ENCODE measurements around the gene CUBN. TPM values are rescaled to one million over a fixed set of nuclear protein-coding genes. Genes with fewer than 3 reads are reported as not detected.

CUBN gene
- total RNA-seq, 1 experiment from 2014 or later: 1.3 TPM

GRCh38 chr10:16945593-16945992 is 184.0 kb downstream of the CUBN start:
- no TSS peak for BruUV-seq (replicated peaks)
- in situ Hi-C loops (cut with HindIII; ENCODE audit: low pct_unique_long_range_greater_than_20kb, low sequenced_read_pairs) (no loop called here), intact Hi-C loops (cut with micrococcal nuclease; ENCODE audit: unreplicated experiment) (no loop called here)
- CTCF ChIA-PET: no interaction called here
- Histone ChIP-seq H3K36me3 (ENCODE audit: control insufficient read depth, insufficient read depth, low read length) (no peaks in the 10 kb centered on the region), H3K27me3 (ENCODE audit: control insufficient read depth, insufficient read depth, low read length) (no peaks in the 10 kb centered on the region), H3K4me1 (ENCODE audit: control insufficient read depth, insufficient read depth, low read length) (peaks cover 21% of the 10 kb centered on the region), H3K4me3 (ENCODE audit: low read depth in 2 of 2, low read length in 2 of 2) (no peak overlapping the region), H3K27ac (ENCODE audit: low read length) (peak overlapping the region; percentile 92; the same call in 1 of the 2 replicates), H3K9me3 (ENCODE audit: control insufficient read depth, insufficient read depth, low read depth, low read length) (no peaks in the 10 kb centered on the region)
- POLR2A ChIA-PET: no interaction called here
- ATAC-seq: no peak
- DNase-seq (ENCODE audit: low read depth, low spot score): no peak
- TF ChIP-seq POLR2AphosphoS5 (IDR thresholded peaks at IDR 0.05; ENCODE audit: low read depth, low read length): no peak
- no peak for TF ChIP-seq CTCF (IDR thresholded peaks at IDR 0.05)
- no peak for TF ChIP-seq SIN3A (IDR thresholded peaks at IDR 0.05; ENCODE audit: borderline replicate concordance, insufficient read depth, low read depth, low read length)
- no peak for TF ChIP-seq TCF7L2 (IDR thresholded peaks at IDR 0.05; ENCODE audit: low read depth, low read length)

GRCh38 chr10:16944986-16945385 is 184.6 kb downstream of the CUBN start:
- no peak for ATAC-seq
- Histone ChIP-seq H3K27me3 (ENCODE audit: control insufficient read depth, insufficient read depth, low read length) (no peaks in the 10 kb centered on the region), H3K36me3 (ENCODE audit: control insufficient read depth, insufficient read depth, low read length) (no peaks in the 10 kb centered on the region), H3K4me1 (ENCODE audit: control insufficient read depth, insufficient read depth, low read length) (peaks cover 21% of the 10 kb centered on the region), H3K27ac (ENCODE audit: low read length) (peak overlapping the region; percentile 92; the same call in 1 of the 2 replicates), H3K9me3 (ENCODE audit: control insufficient read depth, insufficient read depth, low read depth, low read length) (no peaks in the 10 kb centered on the region), H3K4me3 (ENCODE audit: low read depth in 2 of 2, low read length in 2 of 2) (no peak overlapping the region)
- POLR2A ChIA-PET: interaction anchor here (0.6 kb wide), 1 partner anchor 30 kb away, joined by 3 read pairs; no protein-coding TSS in a partner anchor
- DNase-seq (ENCODE audit: low read depth, low spot score): no peak
- CTCF ChIA-PET: interaction anchor here (0.7 kb wide), 1 partner anchor 312 kb away, joined by 3 read pairs; no protein-coding TSS in a partner anchor
- TF ChIP-seq POLR2AphosphoS5 (IDR thresholded peaks at IDR 0.05; ENCODE audit: low read depth, low read length) (no peak), SIN3A (IDR thresholded peaks at IDR 0.05; ENCODE audit: borderline replicate concordance, insufficient read depth, low read depth, low read length) (no peak), TCF7L2 (IDR thresholded peaks at IDR 0.05; ENCODE audit: low read depth, low read length) (no peak), CTCF (IDR thresholded peaks at IDR 0.05) (no peak)
- TF ChIP-seq, protein P1, sequence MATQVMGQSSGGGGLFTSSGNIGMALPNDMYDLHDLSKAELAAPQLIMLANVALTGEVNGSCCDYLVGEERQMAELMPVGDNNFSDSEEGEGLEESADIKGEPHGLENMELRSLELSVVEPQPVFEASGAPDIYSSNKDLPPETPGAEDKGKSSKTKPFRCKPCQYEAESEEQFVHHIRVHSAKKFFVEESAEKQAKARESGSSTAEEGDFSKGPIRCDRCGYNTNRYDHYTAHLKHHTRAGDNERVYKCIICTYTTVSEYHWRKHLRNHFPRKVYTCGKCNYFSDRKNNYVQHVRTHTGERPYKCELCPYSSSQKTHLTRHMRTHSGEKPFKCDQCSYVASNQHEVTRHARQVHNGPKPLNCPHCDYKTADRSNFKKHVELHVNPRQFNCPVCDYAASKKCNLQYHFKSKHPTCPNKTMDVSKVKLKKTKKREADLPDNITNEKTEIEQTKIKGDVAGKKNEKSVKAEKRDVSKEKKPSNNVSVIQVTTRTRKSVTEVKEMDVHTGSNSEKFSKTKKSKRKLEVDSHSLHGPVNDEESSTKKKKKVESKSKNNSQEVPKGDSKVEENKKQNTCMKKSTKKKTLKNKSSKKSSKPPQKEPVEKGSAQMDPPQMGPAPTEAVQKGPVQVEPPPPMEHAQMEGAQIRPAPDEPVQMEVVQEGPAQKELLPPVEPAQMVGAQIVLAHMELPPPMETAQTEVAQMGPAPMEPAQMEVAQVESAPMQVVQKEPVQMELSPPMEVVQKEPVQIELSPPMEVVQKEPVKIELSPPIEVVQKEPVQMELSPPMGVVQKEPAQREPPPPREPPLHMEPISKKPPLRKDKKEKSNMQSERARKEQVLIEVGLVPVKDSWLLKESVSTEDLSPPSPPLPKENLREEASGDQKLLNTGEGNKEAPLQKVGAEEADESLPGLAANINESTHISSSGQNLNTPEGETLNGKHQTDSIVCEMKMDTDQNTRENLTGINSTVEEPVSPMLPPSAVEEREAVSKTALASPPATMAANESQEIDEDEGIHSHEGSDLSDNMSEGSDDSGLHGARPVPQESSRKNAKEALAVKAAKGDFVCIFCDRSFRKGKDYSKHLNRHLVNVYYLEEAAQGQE (IDR thresholded peaks at IDR 0.05; ENCODE audit: insufficient read depth in 1 of 2, low read depth in 2 of 2, low read length in 1 of 2): no peak
- no TSS peak for BruUV-seq (replicated peaks)
- in situ Hi-C loops (cut with HindIII; ENCODE audit: low pct_unique_long_range_greater_than_20kb, low sequenced_read_pairs) (no loop called here), intact Hi-C loops (cut with micrococcal nuclease; ENCODE audit: unreplicated experiment) (no loop called here)

All from Panc1 (cell line).